Hepatocyte (in vitro differentiated cells): Measurements from ENCODE around the gene SPO11. TPM values are rescaled to one million over a fixed set of nuclear protein-coding genes. Genes with fewer than 3 reads are reported as not detected.

Source experiments
- DNase-seq: peaks from one replicate; pipeline ENCODE4 v3.0.0-alpha.2; 2016; ENCODE audit warnings: low spot score
- H2AFZ ChIP-seq: fragments of 200-600 bp; sonication (generic); 2 replicates; pipeline ENCODE4 v1.6.0; 2016; ENCODE audit warnings: antibody characterized with exemption, mild to moderate bottlenecking
- H3K27ac ChIP-seq: fragments of 200-600 bp; sonication (generic); 2 replicates; pipeline ENCODE4 v1.5.1; 2016; ENCODE audit warnings: mild to moderate bottlenecking
- H3K27me3 ChIP-seq: fragments of 200-600 bp; sonication (generic); 2 replicates; pipeline ENCODE4 v1.6.1; 2016
- H3K36me3 ChIP-seq: fragments of 200-600 bp; sonication (generic); replicated peaks from 2 replicates; pipeline ENCODE4 v1.5.1; 2016; ENCODE audit warnings: low read depth; ENCODE audit not compliant: insufficient read depth
- H3K4me1 ChIP-seq: fragments of 200-600 bp; sonication (generic); 2 replicates; pipeline ENCODE4 v1.5.1; 2016; ENCODE audit warnings: mild to moderate bottlenecking, moderate library complexity; ENCODE audit not compliant: insufficient read depth
- H3K4me2 ChIP-seq: fragments of 200-600 bp; sonication (generic); 2 replicates; pipeline ENCODE4 v1.6.0; 2016
- H3K4me3 ChIP-seq: fragments of 200-600 bp; sonication (generic); 2 replicates; pipeline ENCODE4 v1.5.1; 2016; ENCODE audit warnings: mild to moderate bottlenecking
- H3K79me2 ChIP-seq: fragments of 200-600 bp; sonication (generic); 2 replicates; pipeline ENCODE4 v1.6.0; 2017; ENCODE audit warnings: mild to moderate bottlenecking
- H3K9me2 ChIP-seq: fragments of 200-600 bp; sonication (generic); replicated peaks from 2 replicates; pipeline ENCODE4 v1.6.0; 2017; ENCODE audit warnings: mild to moderate bottlenecking; ENCODE audit not compliant: insufficient read depth
- H3K9me3 ChIP-seq: fragments of 200-600 bp; sonication (generic); 2 replicates; pipeline ENCODE4 v1.5.1; 2016; ENCODE audit warnings: low read depth, mild to moderate bottlenecking
- H4K20me1 ChIP-seq: fragments of 200-600 bp; sonication (generic); 2 replicates; pipeline ENCODE4 v1.6.0; 2016; ENCODE audit warnings: mild to moderate bottlenecking; ENCODE audit not compliant: insufficient read depth, poor library complexity, severe bottlenecking
- CTCF ChIP-seq: fragments of 200-600 bp; sonication (generic); IDR thresholded peaks from 2 replicates; pipeline ENCODE4 v1.5.1; 2016; ENCODE audit warnings: antibody characterized with exemption, mild to moderate bottlenecking; ENCODE audit not compliant: poor library complexity
- EZH2 ChIP-seq: fragments of 200-600 bp; sonication (generic); IDR thresholded peaks from 2 replicates; pipeline ENCODE4 v1.6.1; 2016; ENCODE audit warnings: antibody characterized with exemption, mild to moderate bottlenecking, borderline replicate concordance
- EZH2phosphoT487 ChIP-seq: fragments of 200-600 bp; sonication (generic); IDR thresholded peaks from one replicate; pipeline ENCODE4 v1.6.1; 2018; ENCODE audit warnings: antibody characterized with exemption, mild to moderate bottlenecking, low read depth, moderate library complexity; ENCODE audit not compliant: unreplicated experiment, severe bottlenecking
- WGBS: methylation state at CpG from one replicate; pipeline ENCODE4 v1.1.6; 2016; ENCODE audit warnings: low lambda C conversion rate; ENCODE audit errors: missing lambda C conversion rate; 5-methylcytosine and 5-hydroxymethylcytosine counted together
- polyA plus RNA-seq: library from polyadenylated mRNA; unstranded; fragments of >200 nt; fragmentation: Nextera tagmentation; extraction: Ambion mirVana; gene quantifications from 2 replicates; pipeline ENCODE4 v1.2.1, GENCODE V29; 2016
- total RNA-seq: library from RNA; depleted of rRNA; stranded (reverse); fragments of >200 nt; gene quantifications from 2 replicates; pipeline ENCODE4 v1.2.3, GENCODE V29; 2014

SPO11 gene
- total and polyA plus RNA-seq, 2 experiments from 2014 or later, result not detected

DNA sequence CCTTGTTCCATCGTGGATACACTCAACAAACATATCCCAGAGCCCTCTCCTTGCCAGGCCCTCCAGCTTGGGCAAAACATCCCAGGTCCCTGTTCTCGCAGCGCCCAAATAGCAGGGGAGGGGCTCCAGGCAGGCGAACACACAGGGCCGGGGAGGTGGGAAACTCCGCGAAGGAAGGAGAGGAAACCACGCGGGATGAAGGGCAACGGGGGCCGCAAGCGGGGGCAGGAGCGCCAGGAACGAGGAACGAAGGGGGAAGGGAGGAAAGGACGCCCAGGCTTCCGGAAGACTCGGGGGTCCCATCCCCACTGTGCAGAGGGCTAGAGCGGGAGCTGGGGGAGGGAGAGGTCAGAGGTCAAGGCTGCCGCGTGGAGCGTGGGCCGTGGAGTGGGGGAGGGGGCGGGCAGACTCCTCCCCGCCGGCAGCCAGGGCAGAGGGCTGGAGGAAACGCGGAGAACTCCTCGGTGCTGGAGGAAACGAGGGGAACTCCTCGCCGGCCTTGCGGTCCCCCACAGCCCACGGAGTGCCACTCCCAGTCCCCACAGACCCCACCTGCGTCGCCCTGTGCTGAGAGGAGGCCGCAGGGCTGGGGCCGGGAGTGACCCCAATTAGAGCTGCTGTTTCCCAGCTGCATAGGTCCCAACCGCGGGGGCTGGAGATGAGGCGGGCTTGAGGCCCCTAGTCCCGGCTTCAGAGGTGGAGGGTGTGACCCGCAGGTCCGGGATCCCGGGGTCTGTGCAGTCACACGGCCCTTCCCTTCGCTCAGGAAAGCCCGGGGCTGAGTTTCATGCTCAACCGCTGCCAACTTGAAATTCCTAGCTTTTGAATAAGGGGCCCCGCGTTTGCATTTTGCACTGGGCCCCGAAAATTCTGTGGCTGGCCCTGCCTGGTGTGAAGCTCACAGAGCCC is 60.3 kb downstream of the SPO11 start:
- H3K4me2 ChIP-seq, result peak overlapping the region; percentile 92
- peak overlapping the region; percentile 17 for H3K27ac ChIP-seq
- H3K9me3 ChIP-seq, result no peaks in the 10 kb centered on the region
- H3K4me1 ChIP-seq, result peaks cover 18% of the 10 kb centered on the region
- 39% methylated on average over 29 of the region's 52 CpGs for WGBS
- H3K27me3 ChIP-seq, result no peaks in the 10 kb centered on the region
- H3K4me3 ChIP-seq, result peak overlapping the region; percentile 21
- no peak for TF ChIP-seq EZH2
- no peak for TF ChIP-seq EZH2phosphoT487
- no peak for TF ChIP-seq CTCF
- H3K36me3 ChIP-seq, result no peaks in the 10 kb centered on the region
- no peaks in the 10 kb centered on the region for H4K20me1 ChIP-seq
- H3K9me2 ChIP-seq, result no peaks in the 10 kb centered on the region
- DNase-seq, result no peak
- H3K79me2 ChIP-seq, result peaks cover 3% of the 10 kb centered on the region
- H2AFZ ChIP-seq, result peak overlapping the region; percentile 77

- peaks cover 18% of the 10 kb centered on the region for H3K4me1 ChIP-seq
- no peaks in the 10 kb centered on the region for H3K9me3 ChIP-seq
- H2AFZ ChIP-seq, result peak within 1 kb of the TSS; percentile 77
- 32% methylated on average over 34 of the region's 78 CpGs for WGBS
- H4K20me1 ChIP-seq, result no peaks in the 10 kb centered on the region
- no peak within 1 kb of the TSS for H3K27ac ChIP-seq
- peak within 1 kb of the TSS; percentile 58 for H3K4me3 ChIP-seq
- no peak for TF ChIP-seq CTCF
- no peak for TF ChIP-seq EZH2phosphoT487
- no peak for TF ChIP-seq EZH2
- H3K79me2 ChIP-seq, result peaks cover 3% of the 10 kb centered on the region
- no peaks in the 10 kb centered on the region for H3K27me3 ChIP-seq
- no peaks in the 10 kb centered on the region for H3K9me2 ChIP-seq
- H3K36me3 ChIP-seq, result no peaks in the 10 kb centered on the region
- DNase-seq, result peak; percentile 91
- H3K4me2 ChIP-seq, result peak within 1 kb of the TSS; percentile 95
These were observed 61.2 kb downstream of the SPO11 start, which contains the start of gene RBM38 for GRCh38 chr20:57390604-57391438. Gene RBM38 (plus strand): TSS chr20:57391396. CDS start chr20:57391582, 186 bp downstream.

- H3K9me3 ChIP-seq, result no peaks in the 10 kb centered on the region
- H3K27me3 ChIP-seq, result no peaks in the 10 kb centered on the region
- H3K9me2 ChIP-seq, result no peaks in the 10 kb centered on the region
- peak overlapping the region; percentile 60 for H2AFZ ChIP-seq
- H3K4me2 ChIP-seq, result peak overlapping the region; percentile 95
- peak overlapping the region; percentile 58 for H3K4me3 ChIP-seq
- no peak for TF ChIP-seq EZH2
- no peak for TF ChIP-seq EZH2phosphoT487
- no peak for TF ChIP-seq CTCF
- 7% methylated on average over 24 of the region's 98 CpGs for WGBS
- H3K36me3 ChIP-seq, result no peaks in the 10 kb centered on the region
- H3K27ac ChIP-seq, result no peak overlapping the region
- H3K79me2 ChIP-seq, result peaks cover 3% of the 10 kb centered on the region
- H3K4me1 ChIP-seq, result peaks cover 18% of the 10 kb centered on the region
- peak; percentile 66 for DNase-seq
- H4K20me1 ChIP-seq, result no peaks in the 10 kb centered on the region
These were observed 62.1 kb downstream of the SPO11 start for GRCh38 chr20:57391439-57392301.
